HAP-1 (cell line): Measurements from ENCODE around the gene HNRNPUL2.
"Not testable (repeated sequence)": the region's sequence is repeated elsewhere in the genome, so short reads cannot be mapped to it uniquely, and the experiment has no call there.

Source experiments
- DNase-seq, 2 experiments: peaks; one replicate each; pipeline ENCODE4 v3.0.0-alpha.2; 2016 to 2020; ENCODE audit warnings: low spot score in 2 of 2
- H3K27me3 ChIP-seq: fragments of 250-450 bp; sonication (Bioruptor Pico); 2 replicates; pipeline ENCODE4 v1.5.1; 2020; ENCODE audit warnings: low read depth, mild to moderate bottlenecking, moderate library complexity
- H3K36me3 ChIP-seq: fragments of 250-450 bp; sonication (Bioruptor Pico); replicated peaks from 2 replicates; pipeline ENCODE4 v1.5.1; 2020; ENCODE audit warnings: mild to moderate bottlenecking
- H3K4me1 ChIP-seq: fragments of 250-450 bp; sonication (Bioruptor Pico); 2 replicates; pipeline ENCODE4 v1.5.1; 2020; ENCODE audit warnings: mild to moderate bottlenecking
- H3K4me3 ChIP-seq: fragments of 250-450 bp; sonication (Bioruptor Pico); 2 replicates; pipeline ENCODE4 v1.5.1; 2020; ENCODE audit warnings: mild to moderate bottlenecking, moderate library complexity
- H3K9me3 ChIP-seq: fragments of 250-450 bp; sonication (Bioruptor Pico); 2 replicates; pipeline ENCODE4 v1.5.1; 2020; ENCODE audit warnings: mild to moderate bottlenecking, moderate library complexity
- in situ Hi-C: fragments of 300-500 bp; cut with MboI; formaldehyde crosslinking; loops from 3 replicates; pipeline ENCODE4 v1.14.3; 2020; ENCODE audit warnings: low sequenced_read_pairs, inconsistent platforms, mixed read lengths

The HNRNPUL2 gene

GRCh38 chr11:62727165-62727871 is at the start of gene HNRNPUL2:
HNRNPUL2 (minus strand) TSS chr11:62727457; CDS start chr11:62727156, 301 bp downstream.
- no peaks in the 10 kb centered on the region for H3K27me3 ChIP-seq
- in situ Hi-C loops, result loop anchor here (10.0 kb wide), 1 partner anchor 147 kb away; no protein-coding TSS in a partner anchor
- H3K9me3 ChIP-seq, result no peaks in the 10 kb centered on the region
- peaks cover 9% of the 10 kb centered on the region for H3K4me1 ChIP-seq
- H3K36me3 ChIP-seq, result peaks cover 47% of the 10 kb centered on the region
- peak within 1 kb of the TSS; percentile 57 for H3K4me3 ChIP-seq
- DNase-seq, result peak; percentile 96 to 98

GRCh38 chr11:62775646-62776045 is 48.4 kb upstream of the HNRNPUL2 start:
- no peaks in the 10 kb centered on the region for H3K9me3 ChIP-seq
- H3K36me3 ChIP-seq, result peaks cover 21% of the 10 kb centered on the region; the same call in 1 of the 2 replicates
- DNase-seq, result no peak
- in situ Hi-C loops, result no loop called here
- peaks cover 9% of the 10 kb centered on the region for H3K4me1 ChIP-seq
- H3K27me3 ChIP-seq, result no peaks in the 10 kb centered on the region
- H3K4me3 ChIP-seq, result no peak overlapping the region

- Histone ChIP-seq H3K36me3 (peaks cover 19% of the 10 kb centered on the region; the same call in 1 of the 2 replicates), H3K4me1 (peaks cover 17% of the 10 kb centered on the region), H3K27me3 (no peaks in the 10 kb centered on the region), H3K9me3 (no peaks in the 10 kb centered on the region), H3K4me3 (no peak overlapping the region)
- in situ Hi-C loops, result no loop called here
- no peak for DNase-seq
Observed at GRCh38 chr11:62774407-62774806, 47.1 kb upstream of the HNRNPUL2 start.

GRCh38 chr11:62771144-62772021 is 44.1 kb upstream of the HNRNPUL2 start, which contains the start of gene TAF6L:
TAF6L (plus strand) TSS chr11:62771396; CDS start chr11:62775784, 4,388 bp downstream.
- Histone ChIP-seq H3K9me3 (no peaks in the 10 kb centered on the region), H3K27me3 (no peaks in the 10 kb centered on the region), H3K4me1 (peaks cover 17% of the 10 kb centered on the region), H3K4me3 (peak within 1 kb of the TSS; percentile 52), H3K36me3 (peaks cover 15% of the 10 kb centered on the region)
- DNase-seq, result peak; percentile 99
- in situ Hi-C loops, result no loop called here

- DNase-seq, result peak in 1 of 2 experiments; percentile 38
- no peaks in the 10 kb centered on the region for H3K9me3 ChIP-seq
- peaks cover 9% of the 10 kb centered on the region for H3K36me3 ChIP-seq
- H3K4me3 ChIP-seq, result peak overlapping the region; percentile 52
- in situ Hi-C loops, result no loop called here
- H3K27me3 ChIP-seq, result no peaks in the 10 kb centered on the region
- H3K4me1 ChIP-seq, result peaks cover 17% of the 10 kb centered on the region
Observed at GRCh38 chr11:62770778-62771143, 43.5 kb upstream of the HNRNPUL2 start.

- Histone ChIP-seq H3K4me1 (peaks cover 11% of the 10 kb centered on the region), H3K4me3 (peak overlapping the region; percentile 91)
- H3K36me3 ChIP-seq, H3K9me3 ChIP-seq, H3K27me3 ChIP-seq, in situ Hi-C loops: not testable (repeated sequence)
- DNase-seq, result peak in 1 of 2 experiments; percentile 39
Observed at GRCh38 chr11:62760867-62761227, 33.6 kb upstream of the HNRNPUL2 start.

- in situ Hi-C loops, result no loop called here
- H3K4me3 ChIP-seq, result no peak overlapping the region
- no peak for DNase-seq
- H3K36me3 ChIP-seq, result peaks cover 3% of the 10 kb centered on the region; the same call in 1 of the 2 replicates
- no peaks in the 10 kb centered on the region for H3K9me3 ChIP-seq
- H3K4me1 ChIP-seq, result peaks cover 14% of the 10 kb centered on the region
- H3K27me3 ChIP-seq, result no peaks in the 10 kb centered on the region
Observed at GRCh38 chr11:62757846-62758788, 30.9 kb upstream of the HNRNPUL2 start.

- DNase-seq, result no peak
- H3K9me3 ChIP-seq, result no peaks in the 10 kb centered on the region
- no peaks in the 10 kb centered on the region for H3K27me3 ChIP-seq
- peaks cover 15% of the 10 kb centered on the region for H3K36me3 ChIP-seq
- peaks cover 3% of the 10 kb centered on the region; the same call in 1 of the 2 replicates for H3K4me1 ChIP-seq
- in situ Hi-C loops, result no loop called here
- no peak overlapping the region for H3K4me3 ChIP-seq
Observed at GRCh38 chr11:62755086-62755615, 27.9 kb upstream of the HNRNPUL2 start.

GRCh38 chr11:62753736-62754603 is 26.7 kb upstream of the HNRNPUL2 start, which contains the start of gene ZBTB3:
ZBTB3 (minus strand) TSS chr11:62754160; CDS start chr11:62753664, 496 bp downstream.
- Histone ChIP-seq H3K9me3 (no peaks in the 10 kb centered on the region), H3K4me3 (peak within 1 kb of the TSS; percentile 89), H3K27me3 (no peaks in the 10 kb centered on the region), H3K36me3 (peaks cover 15% of the 10 kb centered on the region), H3K4me1 (peaks cover 3% of the 10 kb centered on the region)
- in situ Hi-C loops, result no loop called here
- peak; percentile 98 to 100 for DNase-seq

GRCh38 chr11:62752994-62753735 is 25.9 kb upstream of the HNRNPUL2 start:
- H3K9me3 ChIP-seq, result no peaks in the 10 kb centered on the region
- H3K4me1 ChIP-seq, result peaks cover 8% of the 10 kb centered on the region
- no peak for DNase-seq
- H3K4me3 ChIP-seq, result peak overlapping the region; percentile 89
- H3K36me3 ChIP-seq, result peaks cover 15% of the 10 kb centered on the region
- in situ Hi-C loops, result no loop called here
- no peaks in the 10 kb centered on the region for H3K27me3 ChIP-seq

- in situ Hi-C loops, result no loop called here
- Histone ChIP-seq H3K4me1 (peaks cover 17% of the 10 kb centered on the region), H3K4me3 (no peak overlapping the region), H3K36me3 (peaks cover 15% of the 10 kb centered on the region), H3K27me3 (no peaks in the 10 kb centered on the region), H3K9me3 (no peaks in the 10 kb centered on the region)
- DNase-seq, result no peak
Observed at GRCh38 chr11:62752177-62752785, 25.0 kb upstream of the HNRNPUL2 start.
